A172 (cell line): ENCODE data around the gene IRF9. TPM values are rescaled to one million over a fixed set of nuclear protein-coding genes. Genes with fewer than 3 reads are reported as not detected.
A peak's percentile ranks its signal among the peaks of the same experiment; 100 is the strongest.

Source experiments
- DNase-seq: peaks from one replicate; pipeline ENCODE4 v3.0.0-alpha.2; 2015; ENCODE audit warnings: low spot score
- total RNA-seq: library from RNA; depleted of rRNA; stranded (reverse); fragments of >200 nt; shearing (Covaris generic); gene quantifications from 2 replicates; pipeline ENCODE4 v1.2.3, GENCODE V29; 2014

IRF9 gene
- total RNA-seq, 1 experiment from 2014 or later, result 20.8 TPM

DNA sequence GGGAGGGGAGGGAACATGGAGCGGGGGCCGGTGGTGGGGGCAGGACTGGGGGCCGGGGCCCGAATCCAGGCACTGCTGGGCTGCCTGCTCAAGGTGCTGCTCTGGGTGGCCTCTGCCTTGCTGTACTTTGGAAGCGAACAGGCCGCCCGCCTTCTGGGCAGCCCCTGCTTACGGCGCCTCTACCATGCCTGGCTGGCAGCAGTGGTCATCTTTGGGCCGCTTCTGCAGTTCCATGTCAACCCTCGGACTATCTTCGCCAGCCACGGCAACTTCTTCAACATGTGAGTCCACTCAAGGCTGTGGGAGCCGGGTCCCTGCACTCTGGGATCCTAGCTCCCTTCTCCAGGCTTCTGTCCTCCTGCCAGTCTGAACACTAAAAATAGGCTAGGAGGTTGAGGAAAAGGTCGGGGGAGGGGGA is 29.5 kb upstream of the IRF9 start:
- DNase-seq, result no peak

DNA sequence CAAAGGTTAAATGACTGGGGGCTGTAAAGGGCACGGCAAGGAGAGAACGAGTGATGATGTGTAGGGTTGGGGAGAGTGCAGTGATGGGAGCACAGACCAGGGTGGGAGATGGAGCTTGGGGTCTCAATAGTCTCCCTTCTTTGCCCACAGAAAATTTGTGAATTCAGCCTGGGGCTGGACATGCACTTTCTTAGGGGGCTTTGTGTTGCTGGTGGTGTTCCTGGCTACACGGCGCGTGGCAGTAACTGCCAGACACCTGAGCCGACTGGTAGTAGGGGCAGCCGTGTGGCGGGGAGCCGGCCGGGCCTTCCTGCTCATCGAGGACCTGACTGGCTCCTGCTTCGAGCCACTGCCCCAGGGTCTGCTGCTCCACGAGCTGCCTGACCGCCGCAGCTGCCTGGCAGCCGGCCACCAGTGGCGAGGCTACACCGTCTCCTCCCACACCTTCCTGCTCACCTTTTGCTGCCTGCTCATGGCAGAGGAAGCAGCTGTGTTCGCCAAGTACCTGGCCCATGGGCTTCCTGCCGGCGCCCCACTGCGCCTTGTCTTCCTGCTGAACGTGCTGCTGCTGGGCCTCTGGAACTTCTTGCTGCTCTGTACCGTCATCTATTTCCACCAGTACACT is 28.9 kb upstream of the IRF9 start:
- DNase-seq, result no peak

DNA sequence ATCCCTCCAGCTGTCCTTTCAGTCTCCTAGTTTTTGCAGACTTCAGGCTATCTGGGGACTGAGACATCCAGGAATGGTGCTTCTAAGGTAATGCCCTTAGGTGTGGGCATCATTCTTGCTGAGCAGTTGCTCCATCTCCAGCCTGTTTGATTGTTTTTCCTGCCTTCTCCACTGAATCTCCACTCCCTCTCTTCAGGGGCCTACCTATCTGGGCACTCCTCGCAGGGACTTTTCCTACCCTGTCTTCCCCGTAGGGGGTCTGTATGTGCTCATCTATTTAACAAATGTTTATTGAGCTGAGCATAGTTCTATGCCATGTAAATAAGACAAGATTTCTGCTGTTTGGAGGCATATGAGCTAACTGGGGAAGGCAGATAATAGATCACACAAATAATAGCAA is 28.1 kb upstream of the IRF9 start:
- DNase-seq, result no peak

DNA sequence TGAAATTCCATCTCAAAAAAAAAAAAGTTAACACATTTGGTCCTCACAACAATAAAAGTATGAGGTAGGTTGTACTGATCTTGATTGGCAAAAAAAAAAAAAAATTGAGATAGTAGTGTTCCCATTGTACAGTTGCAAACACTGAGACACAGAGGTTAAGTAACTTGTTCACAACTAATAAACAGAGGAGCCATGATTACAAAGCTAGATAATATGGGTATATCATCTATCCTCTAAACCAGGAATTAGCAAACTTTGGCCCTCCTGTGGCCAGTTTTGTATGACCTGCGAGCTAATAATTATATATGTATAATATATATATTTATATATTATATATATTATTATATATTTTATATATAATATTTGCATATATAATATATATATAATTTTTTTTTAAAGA is 27.3 kb upstream of the IRF9 start:
- no peak for DNase-seq

DNA sequence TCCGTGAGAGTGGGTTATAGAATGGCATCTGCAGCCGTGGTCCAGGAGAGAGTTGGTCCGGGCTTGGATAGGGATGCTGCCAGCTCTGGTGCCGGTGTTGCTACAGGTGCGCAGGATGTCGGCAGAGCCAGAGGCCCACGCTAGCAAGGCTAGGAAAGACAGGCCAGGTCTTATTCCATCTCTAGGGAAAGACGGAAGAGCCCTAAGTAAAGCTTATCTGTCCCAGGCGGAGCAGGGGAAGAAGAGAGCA is 25.6 kb upstream of the IRF9 start:
- no peak for DNase-seq

DNA sequence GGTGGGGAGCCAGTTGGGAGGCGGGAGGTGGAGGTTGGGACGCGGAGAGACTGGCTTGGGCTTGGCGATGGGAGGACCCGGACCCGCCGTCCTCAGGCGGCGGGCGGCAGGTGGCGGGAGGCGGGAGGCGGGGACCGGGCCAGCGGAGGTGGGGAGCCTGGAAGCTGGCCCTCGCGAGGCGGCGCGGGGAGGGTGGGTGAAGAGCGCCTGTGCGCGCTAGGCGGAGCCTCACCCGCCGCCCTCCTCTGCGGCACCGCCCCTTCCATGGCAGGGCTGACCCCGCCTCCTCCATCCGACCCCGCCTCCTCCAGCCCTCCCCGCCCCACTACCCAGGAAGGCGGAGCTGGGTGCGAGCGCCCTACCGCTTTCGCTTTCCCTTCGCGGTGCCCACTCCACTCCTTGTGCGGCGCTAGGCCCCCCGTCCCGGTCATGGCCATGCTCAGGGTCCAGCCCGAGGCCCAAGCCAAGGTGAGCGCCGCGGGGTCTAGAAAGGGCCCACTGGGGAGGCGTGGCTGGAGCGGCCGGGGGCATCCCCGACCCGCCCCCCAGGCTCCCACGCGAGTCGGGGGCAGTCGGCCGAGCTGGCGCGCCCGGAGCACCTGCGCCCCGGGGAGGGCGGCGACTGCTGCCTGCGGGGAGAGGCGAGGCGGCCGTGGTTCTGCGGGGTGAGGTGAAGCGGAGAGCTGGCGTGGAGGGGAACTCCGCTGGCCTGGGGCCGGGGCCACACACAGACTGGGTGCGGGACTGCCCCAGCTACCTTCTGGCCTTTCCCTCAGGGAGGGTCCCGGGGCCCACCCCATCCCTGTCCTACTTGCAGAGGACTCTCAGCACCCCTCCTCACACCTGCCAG is 25.0 kb upstream of the IRF9 start, which contains the start of gene PSME1:
PSME1 (plus strand) TSS at position 361 of the 850 bp plus-strand sequence; CDS start at position 430, 69 bp downstream.
- DNase-seq, result peak; percentile 64

DNA sequence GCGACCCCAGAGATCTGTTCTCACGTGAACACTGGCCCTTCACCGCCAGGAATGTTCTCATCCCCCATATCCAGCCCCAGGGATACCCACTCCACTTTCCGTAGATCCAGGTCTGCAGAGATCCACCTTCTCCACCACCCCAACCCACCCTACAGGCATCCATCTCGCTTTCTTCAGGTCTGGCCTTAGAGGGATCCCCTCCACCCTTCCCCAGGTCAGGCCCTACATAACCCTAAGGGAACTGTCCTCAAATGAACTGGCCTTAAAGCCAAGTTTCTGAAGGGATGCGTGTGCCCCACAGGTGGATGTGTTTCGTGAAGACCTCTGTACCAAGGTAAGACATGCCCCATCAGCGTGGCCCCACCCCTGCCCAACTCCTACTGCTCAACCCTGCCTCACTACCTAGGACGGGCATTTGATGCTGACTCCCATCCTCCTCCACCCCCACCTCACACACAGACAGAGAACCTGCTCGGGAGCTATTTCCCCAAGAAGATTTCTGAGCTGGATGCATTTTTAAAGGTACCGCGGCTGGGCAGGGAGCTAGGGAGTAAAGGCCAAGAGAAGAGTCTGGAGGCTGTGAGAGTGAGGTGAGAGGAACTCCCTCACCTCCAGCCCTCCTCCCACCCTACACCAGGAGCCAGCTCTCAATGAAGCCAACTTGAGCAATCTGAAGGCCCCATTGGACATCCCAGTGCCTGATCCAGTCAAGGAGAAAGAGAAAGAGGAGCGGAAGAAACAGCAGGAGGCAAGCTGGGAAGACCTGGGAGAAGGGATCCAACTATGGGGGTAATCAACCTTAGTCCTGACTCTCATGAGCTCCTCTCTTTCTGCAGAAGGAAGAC is 24.2 kb upstream of the IRF9 start:
- DNase-seq, result no peak

DNA sequence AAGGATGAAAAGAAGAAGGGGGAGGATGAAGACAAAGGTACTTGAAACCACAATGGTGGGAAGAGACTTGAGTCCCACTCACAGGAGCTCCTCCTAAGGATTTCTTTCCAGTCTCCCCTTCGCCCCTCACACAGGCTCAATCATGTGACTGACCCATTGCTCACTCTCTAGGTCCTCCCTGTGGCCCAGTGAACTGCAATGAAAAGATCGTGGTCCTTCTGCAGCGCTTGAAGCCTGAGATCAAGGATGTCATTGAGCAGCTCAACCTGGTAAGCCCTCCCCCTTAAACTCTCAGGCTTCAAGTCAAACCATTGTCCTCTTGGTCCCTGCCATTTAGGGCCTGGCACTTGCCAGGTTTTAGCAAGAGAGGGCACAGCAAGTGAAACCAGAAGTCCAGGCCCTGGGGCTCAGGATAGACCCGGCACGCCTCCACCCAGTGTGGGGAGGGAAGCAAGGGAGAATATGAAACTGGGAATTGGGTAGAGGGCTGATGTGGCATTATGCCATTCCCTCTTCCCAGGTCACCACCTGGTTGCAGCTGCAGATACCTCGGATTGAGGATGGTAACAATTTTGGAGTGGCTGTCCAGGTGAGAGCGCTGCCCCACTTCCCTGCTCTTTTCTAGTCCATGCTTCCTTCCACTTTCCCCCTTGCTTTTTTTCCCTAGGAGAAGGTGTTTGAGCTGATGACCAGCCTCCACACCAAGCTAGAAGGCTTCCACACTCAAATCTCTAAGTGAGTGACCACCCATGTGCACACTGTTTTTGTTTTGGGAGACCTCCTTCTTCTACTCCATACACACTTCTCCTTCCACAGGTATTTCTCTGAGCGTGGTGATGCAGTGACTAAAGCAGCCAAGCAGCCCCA is 23.3 kb upstream of the IRF9 start:
- no peak for DNase-seq

DNA sequence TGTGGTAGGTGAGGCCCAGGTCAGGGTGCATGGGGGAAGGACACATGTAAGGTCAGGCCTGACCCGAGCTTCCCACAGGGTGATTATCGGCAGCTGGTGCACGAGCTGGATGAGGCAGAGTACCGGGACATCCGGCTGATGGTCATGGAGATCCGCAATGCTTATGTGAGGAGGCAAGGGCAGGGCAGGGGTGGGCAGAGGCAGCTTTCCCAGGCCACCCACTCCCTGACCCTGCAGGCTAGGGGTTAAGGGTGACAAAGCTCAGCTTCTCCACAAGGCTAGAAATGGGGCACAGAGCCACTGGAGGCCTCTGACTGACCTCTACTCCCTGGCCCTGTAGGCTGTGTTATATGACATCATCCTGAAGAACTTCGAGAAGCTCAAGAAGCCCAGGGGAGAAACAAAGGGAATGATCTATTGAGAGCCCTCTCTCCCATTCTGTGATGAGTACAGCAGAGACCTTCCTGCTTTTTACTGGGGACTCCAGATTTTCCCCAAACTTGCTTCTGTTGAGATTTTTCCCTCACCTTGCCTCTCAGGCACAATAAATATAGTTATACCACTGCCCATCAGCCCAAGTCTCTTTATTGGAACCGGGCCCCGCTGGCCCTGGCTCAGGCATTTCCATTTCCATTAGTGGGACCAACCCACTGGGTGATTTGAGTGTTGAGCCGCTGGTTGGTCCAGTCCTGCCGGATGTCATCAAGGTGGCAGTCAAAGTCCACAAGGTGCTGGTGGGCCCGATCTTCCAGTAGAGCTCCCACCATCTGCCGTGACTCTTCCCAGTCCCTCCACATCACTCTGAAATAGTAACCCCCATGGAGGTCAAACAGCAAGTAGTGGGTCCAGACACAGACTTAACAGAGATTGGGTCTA is 22.4 kb upstream of the IRF9 start:
- no peak for DNase-seq

DNA sequence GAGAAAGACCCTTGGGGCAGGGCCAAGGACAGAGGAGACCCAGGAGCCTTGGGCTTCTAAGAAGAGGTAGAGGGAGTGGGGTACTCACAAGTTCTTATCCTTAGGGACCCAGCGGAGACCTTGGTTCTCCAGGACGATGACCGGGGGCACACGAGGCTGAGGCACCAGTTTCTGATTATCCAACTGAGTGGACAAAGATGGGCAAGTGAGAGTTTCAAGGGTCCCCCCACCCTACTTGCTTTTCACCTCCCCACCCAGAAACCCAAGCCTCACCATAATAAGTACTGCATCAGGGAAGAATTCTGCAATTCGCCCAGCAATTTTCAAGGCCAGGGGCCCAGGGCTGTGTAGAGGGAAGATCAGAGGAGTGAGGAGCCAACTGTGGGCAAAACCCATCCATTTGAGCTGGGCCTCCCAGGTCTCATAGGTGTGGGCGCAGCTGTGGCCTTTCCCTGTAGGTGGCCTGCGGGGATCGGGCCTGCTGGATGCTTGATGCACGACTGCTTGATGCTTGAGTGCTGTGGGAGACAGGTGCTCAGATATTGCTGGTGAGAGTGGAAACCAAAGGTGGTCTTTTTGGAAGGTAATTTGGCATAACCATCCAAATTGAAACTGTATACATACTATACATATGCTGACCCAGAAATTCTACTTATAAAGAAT is 21.7 kb upstream of the IRF9 start:
- no peak for DNase-seq

DNA sequence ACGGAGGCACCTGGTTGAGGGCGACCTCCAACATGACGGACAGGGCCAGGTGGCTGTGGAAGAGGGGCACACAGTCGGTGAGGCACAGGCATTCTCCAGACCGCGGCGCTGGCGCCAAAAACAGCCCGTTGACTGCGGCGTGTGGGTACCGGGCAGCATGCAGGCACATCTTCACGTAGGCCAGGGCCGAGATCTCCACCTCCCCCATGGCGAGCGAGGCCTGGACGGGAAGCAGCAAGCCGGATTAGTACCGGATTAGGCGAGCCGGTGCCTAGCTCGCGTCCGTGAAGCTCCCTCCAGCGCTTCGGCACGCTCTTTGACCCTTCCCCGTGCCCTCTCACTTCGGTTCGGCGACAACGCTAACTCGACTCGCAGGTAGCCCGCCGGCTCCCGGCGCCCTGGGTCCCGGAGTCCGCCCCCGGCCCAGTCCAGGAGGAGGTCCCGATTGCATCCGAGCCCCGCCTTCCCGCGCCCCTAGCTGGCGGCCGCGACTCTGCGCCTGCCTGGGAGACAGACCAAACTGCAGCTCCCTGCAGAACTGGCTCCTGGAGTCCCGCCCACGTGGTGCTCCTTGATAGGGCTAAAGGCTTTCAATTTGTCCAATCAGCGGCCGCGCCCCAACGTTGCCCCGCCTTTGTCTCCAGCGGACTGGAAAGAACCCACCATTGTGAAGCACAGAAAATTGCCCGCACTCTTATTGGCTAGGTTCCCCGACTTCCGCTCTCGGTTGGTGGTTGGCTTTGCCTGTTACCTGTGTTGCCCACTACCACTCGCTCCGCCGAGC is 19.8 kb upstream of the IRF9 start, which contains the start of gene EMC9:
EMC9 (minus strand) TSS at position 495 of the 784 bp plus-strand sequence; CDS start at position 208, 287 bp downstream.
- DNase-seq, result peak; percentile 96

DNA sequence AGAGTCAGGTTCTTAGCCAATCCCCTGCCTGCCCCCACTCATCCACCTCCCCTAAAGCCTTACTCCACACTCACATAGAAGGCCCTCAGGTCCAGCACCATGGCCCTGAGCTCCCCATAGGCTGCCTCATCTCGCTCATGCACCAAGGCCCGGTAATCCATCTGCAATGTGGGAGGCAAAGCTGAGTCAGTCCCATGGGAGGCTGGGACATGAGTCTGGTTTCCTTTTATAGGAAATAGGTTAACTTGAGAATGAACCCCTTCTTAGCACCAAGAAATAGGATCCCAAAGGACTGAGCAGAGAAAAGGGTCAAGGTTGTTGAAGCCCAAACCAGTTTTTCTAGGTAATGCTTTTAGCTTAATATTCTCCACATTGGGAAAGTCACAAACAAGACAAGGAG is 17.6 kb upstream of the IRF9 start:
- no peak for DNase-seq

DNA sequence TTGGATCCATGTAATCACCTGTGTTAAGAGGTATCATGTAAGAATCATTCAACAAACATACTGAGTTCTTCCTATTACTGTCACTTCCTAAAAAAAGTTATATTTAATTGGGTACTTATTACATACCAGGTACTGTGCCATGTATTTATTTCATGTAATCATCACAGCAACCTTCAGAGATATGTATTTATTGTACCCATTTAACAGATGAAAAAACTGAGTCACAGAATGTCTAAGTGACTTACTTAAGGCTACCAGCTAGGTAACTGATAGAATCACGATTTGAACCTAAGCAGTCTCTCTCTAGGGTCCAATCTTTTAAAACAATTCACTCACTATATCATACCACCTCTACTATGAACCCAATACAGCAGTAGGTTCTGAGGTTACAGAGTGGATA is 16.6 kb upstream of the IRF9 start:
- no peak for DNase-seq

DNA sequence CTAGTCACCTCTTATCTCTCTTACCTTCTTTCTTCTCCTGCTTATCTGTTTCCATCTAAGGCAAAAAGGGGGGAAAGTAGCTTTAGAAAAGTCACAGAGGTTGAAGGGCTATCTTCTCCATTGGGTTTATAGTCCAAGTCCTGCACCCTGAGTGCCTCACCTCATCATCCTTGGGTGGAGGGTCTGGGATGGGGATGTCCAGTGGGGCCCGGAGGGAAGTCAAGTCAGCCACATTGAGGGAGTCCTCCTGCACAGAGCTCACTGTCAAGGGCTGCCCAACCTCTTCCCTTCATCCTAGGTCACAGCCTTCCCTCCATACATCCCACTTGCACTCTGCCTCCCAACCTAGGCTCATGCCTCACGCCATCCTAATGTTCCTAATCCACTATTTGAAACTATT is 15.8 kb upstream of the IRF9 start:
- no peak for DNase-seq

DNA sequence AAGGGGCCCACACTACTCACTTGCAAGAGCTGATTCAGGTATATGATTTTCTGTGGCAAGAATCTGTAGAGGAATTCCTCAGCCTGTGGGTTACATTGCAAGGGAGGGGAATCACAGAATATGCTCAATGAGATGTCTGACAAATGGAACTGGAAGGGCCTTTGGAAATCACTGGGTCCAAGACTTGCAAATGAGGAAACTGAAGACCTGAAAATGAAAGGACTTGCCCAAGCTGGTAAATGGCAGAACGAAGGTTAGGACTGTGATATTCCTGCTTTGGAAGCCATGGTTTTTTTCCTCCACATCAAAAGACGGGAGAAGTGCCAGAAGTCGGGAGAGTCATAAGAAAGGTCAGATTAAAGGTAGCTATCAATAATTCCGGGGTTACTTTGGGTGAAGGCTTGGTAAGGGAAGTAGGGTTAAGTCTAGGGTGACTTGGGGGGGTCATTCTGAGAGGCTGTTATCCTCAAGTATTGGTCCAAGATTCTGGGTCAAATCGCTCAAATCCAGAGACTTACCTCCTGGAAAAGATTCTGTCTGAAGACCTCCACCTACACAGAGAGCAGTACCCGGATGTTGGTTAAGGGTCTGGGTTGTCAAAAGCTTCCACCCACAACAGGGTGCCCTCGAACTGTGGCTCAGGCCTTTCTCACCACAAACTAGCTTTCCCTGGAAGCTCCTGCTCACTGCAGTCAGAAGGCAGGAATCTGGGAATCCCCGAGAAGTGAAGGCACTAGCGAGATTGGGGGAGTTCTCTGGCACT is 15.2 kb upstream of the IRF9 start:
- no peak for DNase-seq

DNA sequence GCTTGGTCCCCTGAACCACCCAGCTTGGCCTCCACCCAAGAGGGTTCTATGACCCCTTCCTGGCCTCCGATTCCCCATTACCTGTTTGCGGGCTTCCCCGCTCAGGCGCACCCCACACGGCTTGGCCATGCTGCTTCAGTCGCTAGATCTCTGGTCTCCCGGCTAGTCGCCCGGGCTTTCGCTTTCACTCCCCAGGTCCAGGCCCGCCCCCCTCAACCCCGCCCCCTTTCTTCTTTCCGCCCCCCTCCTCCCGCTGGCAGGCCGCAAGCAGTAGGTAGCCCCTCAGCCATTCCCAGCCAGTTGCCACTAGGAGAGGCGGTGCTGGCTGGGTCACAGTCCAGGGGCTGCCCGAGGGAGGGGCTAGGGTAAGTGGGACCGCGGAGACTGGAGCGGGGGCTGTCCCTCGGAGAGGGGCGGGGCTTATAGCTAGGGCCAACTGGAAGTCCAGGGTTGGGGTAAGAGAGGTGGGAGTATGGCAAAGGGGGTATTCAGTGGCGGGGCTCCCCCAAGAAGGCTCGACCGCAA is 14.6 kb upstream of the IRF9 start, which contains the start of gene PSME2:
PSME2 (minus strand) TSS at position 158 of the 525 bp plus-strand sequence; CDS start at position 129, 29 bp downstream.
- peak; percentile 90 for DNase-seq

DNA sequence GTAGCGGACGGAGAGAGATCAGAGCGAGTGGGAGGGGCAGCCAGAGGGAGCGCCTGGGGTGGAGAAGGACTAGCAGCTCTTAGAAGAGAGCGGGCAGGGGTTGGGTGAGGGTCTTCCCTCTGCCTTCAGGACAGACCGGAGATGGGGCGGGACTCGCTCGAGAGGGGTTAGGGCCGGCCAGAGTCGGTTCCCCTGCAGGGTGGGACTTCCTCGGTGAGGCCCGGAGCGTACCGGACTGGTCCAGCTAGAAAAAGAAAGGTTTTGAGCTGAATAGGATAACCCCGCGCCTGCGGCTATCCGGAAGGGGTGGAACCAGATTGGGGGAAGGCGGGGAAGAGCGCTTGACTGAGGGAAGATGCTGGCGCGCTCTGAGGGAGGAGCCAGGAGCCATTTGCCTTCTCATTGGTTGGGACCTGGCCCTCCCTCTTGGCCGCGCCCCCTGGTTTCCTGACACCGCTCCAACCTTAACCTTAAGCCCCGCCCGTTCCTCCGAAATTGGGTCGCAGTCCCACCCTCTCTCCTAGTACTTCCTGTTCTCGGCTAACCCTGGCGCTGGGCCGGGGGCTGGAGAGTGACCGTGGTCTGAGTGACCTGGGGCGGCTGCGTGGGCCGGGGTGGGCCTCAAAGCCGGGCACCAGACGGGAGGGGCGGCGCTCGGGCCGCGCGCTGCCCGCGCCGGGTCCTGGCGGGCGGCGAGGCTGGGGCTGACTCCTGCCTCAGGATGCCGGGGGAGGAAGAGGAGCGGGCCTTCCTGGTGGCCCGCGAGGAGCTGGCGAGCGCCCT is 13.9 kb upstream of the IRF9 start, which contains the start of gene RNF31:
RNF31 (plus strand) TSS at position 521 of the 783 bp plus-strand sequence; CDS start at position 722, 201 bp downstream.
- DNase-seq, result peak; percentile 96
